SU-DHL-6 (cell line): Measurements from ENCODE around the gene SLC27A6.
"Not testable (repeated sequence)": the region's sequence is repeated elsewhere in the genome, so short reads cannot be mapped to it uniquely, and the experiment has no call there.

Experiments
- H2AFZ ChIP-seq: fragments of 200-600 bp; sonication (generic); 2 replicates; pipeline ENCODE4 v1.6.1; 2014; ENCODE audit warnings: low read depth, mild to moderate bottlenecking, moderate library complexity, mixed read lengths, antibody characterized with exemption, low read length; ENCODE audit not compliant: severe bottlenecking
- H3F3A ChIP-seq: fragments of 200-600 bp; shearing (Covaris generic); 2 replicates; pipeline ENCODE4 v1.6.0; 2016; ENCODE audit warnings: antibody characterized with exemption, mild to moderate bottlenecking; ENCODE audit not compliant: insufficient read depth
- H3K27ac ChIP-seq: fragments of 200-600 bp; sonication (generic); 2 replicates; pipeline ENCODE4 v1.5.1; 2016; ENCODE audit warnings: low read depth, mild to moderate bottlenecking, low read length, moderate library complexity, mixed read lengths
- H3K27me3 ChIP-seq: fragments of 200-600 bp; sonication (generic), shearing (Covaris generic); 2 replicates; pipeline ENCODE4 v1.6.0; 2014; ENCODE audit warnings: mild to moderate bottlenecking, low read length
- H3K36me3 ChIP-seq: fragments of 200-600 bp; sonication (generic); 2 replicates; pipeline ENCODE4 v1.6.1; 2014; ENCODE audit warnings: mild to moderate bottlenecking, low read length, mixed read lengths
- H3K4me2 ChIP-seq: fragments of 300-600, 200-600 bp; shearing (Covaris generic), sonication (generic); 2 replicates; pipeline ENCODE4 v1.6.0; 2014; ENCODE audit warnings: low read length, low read depth, mild to moderate bottlenecking; ENCODE audit not compliant: poor library complexity, severe bottlenecking
- H3K4me3 ChIP-seq: fragments of 200-600 bp; sonication (generic); 2 replicates; pipeline ENCODE4 v1.5.1; 2014; ENCODE audit warnings: antibody characterized with exemption, low read length, mild to moderate bottlenecking, mixed read lengths; ENCODE audit not compliant: insufficient read depth, poor library complexity, severe bottlenecking
- H3K79me2 ChIP-seq: fragments of 200-600 bp; sonication (generic); 2 replicates; pipeline ENCODE4 v1.6.1; 2014; ENCODE audit warnings: mild to moderate bottlenecking, low read length, moderate library complexity; ENCODE audit not compliant: insufficient read depth
- H3K9ac ChIP-seq: fragments of 200-600 bp; sonication (generic); 2 replicates; pipeline ENCODE4 v1.7.0; 2014; ENCODE audit warnings: mild to moderate bottlenecking, low read length
- H3K9me2 ChIP-seq: fragments of 200-600 bp; sonication (generic); replicated peaks from 2 replicates; pipeline ENCODE4 v1.6.1; 2014; ENCODE audit warnings: low read length; ENCODE audit not compliant: insufficient read depth
- H3K9me3 ChIP-seq: fragments of 200-600 bp; sonication (generic); 2 replicates; pipeline ENCODE4 v1.6.1; 2014; ENCODE audit warnings: low read length, mixed read lengths; ENCODE audit not compliant: insufficient read depth
- H4K20me1 ChIP-seq: fragments of 200-600 bp; sonication (generic); 2 replicates; pipeline ENCODE4 v1.6.1; 2014; ENCODE audit warnings: low read depth, mild to moderate bottlenecking, antibody characterized with exemption, low read length, moderate library complexity, mixed read lengths
- CTCF ChIP-seq: fragments of 200-600 bp; sonication (generic); IDR thresholded peaks from one replicate; pipeline ENCODE4 v1.5.1; 2017; ENCODE audit warnings: antibody characterized with exemption, mild to moderate bottlenecking, low read length, moderate library complexity; ENCODE audit not compliant: insufficient read depth, poor library complexity, severe bottlenecking
- EZH2phosphoT487 ChIP-seq: fragments of 200-600 bp; sonication (generic), shearing (Covaris generic); conservative IDR thresholded peaks from 2 replicates; pipeline ENCODE4 v1.6.1; 2018; ENCODE audit warnings: mild to moderate bottlenecking, antibody characterized with exemption, low read length, moderate library complexity, mixed read lengths

Gene SLC27A6

DNA sequence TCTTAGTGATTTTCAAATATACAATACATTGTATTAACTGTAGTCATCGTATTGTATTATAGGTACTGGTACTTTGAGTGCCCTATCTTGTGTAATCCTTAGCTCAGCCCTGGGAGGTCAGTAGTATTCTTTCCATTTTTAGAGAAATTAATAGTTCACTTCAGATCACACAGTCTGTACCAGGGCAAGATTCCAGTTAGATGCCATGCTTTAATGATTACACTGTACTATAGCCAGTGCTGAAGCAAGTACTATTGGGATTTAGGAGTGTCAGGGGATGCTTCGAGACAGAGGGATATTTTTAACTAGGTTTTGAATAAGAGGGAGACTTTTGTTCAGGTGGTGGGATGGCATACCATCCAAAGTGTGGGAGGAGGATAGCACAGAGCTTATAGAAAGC lies 41.0 kb upstream of the SLC27A6 start:
- no peaks in the 10 kb centered on the region for H3K79me2 ChIP-seq
- H3K4me2 ChIP-seq: no peak overlapping the region
- H3K9me2 ChIP-seq: no peaks in the 10 kb centered on the region
- TF ChIP-seq CTCF (no peak), EZH2phosphoT487 (no peak)
- H3K27me3 ChIP-seq: no peaks in the 10 kb centered on the region
- H2AFZ ChIP-seq: no peak overlapping the region
- H3K9ac ChIP-seq: no peak overlapping the region
- no peak overlapping the region for H3K27ac ChIP-seq
- no peaks in the 10 kb centered on the region for H3K9me3 ChIP-seq
- H3K36me3 ChIP-seq: no peaks in the 10 kb centered on the region
- no peaks in the 10 kb centered on the region for H3F3A ChIP-seq
- H3K4me3 ChIP-seq: no peak overlapping the region
- no peaks in the 10 kb centered on the region for H4K20me1 ChIP-seq

DNA sequence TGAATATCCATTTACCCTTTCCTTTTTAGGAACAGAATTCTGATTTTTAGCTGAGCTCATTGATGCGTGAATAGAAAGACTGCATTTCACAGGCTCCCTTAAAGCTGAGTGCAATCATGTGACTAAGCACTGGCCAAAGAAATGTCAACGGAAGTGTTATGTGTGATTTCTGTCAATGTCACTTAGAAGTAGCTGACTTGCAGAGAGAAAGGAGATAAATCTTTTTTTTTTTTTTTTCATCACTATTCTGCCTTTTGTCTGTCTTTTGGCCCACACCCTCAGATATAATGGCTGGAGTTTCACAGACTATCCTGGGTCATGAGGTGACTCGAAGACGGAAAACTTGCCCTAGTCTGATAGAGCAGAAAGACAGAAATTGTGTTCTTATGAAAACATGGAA lies 39.3 kb upstream of the SLC27A6 start:
- Histone ChIP-seq H4K20me1 (no peaks in the 10 kb centered on the region), H3K27me3 (no peaks in the 10 kb centered on the region), H3K79me2 (no peaks in the 10 kb centered on the region), H3K9me3 (no peaks in the 10 kb centered on the region), H3K27ac (no peak overlapping the region), H3K9me2 (no peaks in the 10 kb centered on the region), H3F3A (no peaks in the 10 kb centered on the region), H3K36me3 (no peaks in the 10 kb centered on the region), H3K9ac (no peak overlapping the region), H2AFZ (no peak overlapping the region), H3K4me2 (no peak overlapping the region), H3K4me3 (no peak overlapping the region)
- TF ChIP-seq CTCF (no peak), EZH2phosphoT487 (no peak)

- H3K27ac ChIP-seq: no peak overlapping the region
- H3K4me2 ChIP-seq: no peak overlapping the region
- no peak overlapping the region for H3K4me3 ChIP-seq
- no peak overlapping the region for H3K9ac ChIP-seq
- H3K36me3 ChIP-seq: no peaks in the 10 kb centered on the region
- no peaks in the 10 kb centered on the region for H3K27me3 ChIP-seq
- no peaks in the 10 kb centered on the region for H3K9me2 ChIP-seq
- no peak overlapping the region for H2AFZ ChIP-seq
- TF ChIP-seq EZH2phosphoT487: no peak
- TF ChIP-seq CTCF: no peak
- H3K9me3 ChIP-seq: no peaks in the 10 kb centered on the region
- no peaks in the 10 kb centered on the region for H4K20me1 ChIP-seq
- no peaks in the 10 kb centered on the region for H3F3A ChIP-seq
- H3K79me2 ChIP-seq: no peaks in the 10 kb centered on the region
These were observed 37.6 kb upstream of the SLC27A6 start for GRCh38 chr5:128927644-128928043.

GRCh38 chr5:128932232-128932631 lies 33.1 kb upstream of the SLC27A6 start:
- H3K9me2 ChIP-seq, H3K9me3 ChIP-seq, H4K20me1 ChIP-seq, H3K4me3 ChIP-seq, H3K4me2 ChIP-seq, H3K27me3 ChIP-seq, H3K36me3 ChIP-seq, H3K9ac ChIP-seq, H3K27ac ChIP-seq, H3K79me2 ChIP-seq, H3F3A ChIP-seq, H2AFZ ChIP-seq: not testable (repeated sequence)

DNA sequence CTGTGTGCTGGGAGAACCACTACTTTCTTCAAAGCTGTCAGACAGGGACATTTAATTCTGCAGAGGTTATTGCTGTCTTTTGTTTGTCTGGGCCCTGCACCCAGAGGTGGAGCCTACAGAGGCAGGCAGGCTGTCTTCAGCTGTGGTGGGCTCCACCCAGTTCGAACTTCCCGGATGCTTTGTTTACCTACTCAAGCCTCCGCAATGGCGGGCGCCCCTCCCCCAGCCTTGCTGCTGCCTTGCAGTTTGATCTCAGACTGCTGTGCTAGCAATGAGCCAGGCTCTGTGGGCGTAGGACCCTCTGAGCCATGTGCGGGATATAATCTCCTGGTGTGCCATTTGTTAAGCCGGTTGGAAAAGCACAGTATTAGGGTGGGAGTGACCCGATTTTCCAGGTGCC lies 22.2 kb upstream of the SLC27A6 start:
- H2AFZ ChIP-seq, H3F3A ChIP-seq, H3K36me3 ChIP-seq, H4K20me1 ChIP-seq, H3K9me3 ChIP-seq, H3K4me2 ChIP-seq, H3K9me2 ChIP-seq, H3K4me3 ChIP-seq, H3K27ac ChIP-seq, H3K27me3 ChIP-seq, H3K9ac ChIP-seq, H3K79me2 ChIP-seq: not testable (repeated sequence)
